Mesothelial cell of epicardium (in vitro differentiated cells): ENCODE measurements around the gene DIP2C. TPM values are rescaled to one million over a fixed set of nuclear protein-coding genes. Genes with fewer than 3 reads are reported as not detected.
A peak's percentile ranks its signal among the peaks of the same experiment; 100 is the strongest.

Source experiments
- DNase-seq, 2 experiments: peaks; one replicate each; pipeline ENCODE4 v3.0.0; 2021; ENCODE audit warnings: low spot score in 2 of 2; ENCODE audit not compliant: unreplicated experiment in 2 of 2
- H3K27ac Mint-ChIP-seq: 2 replicates; pipeline ENCODE4 v1.8.0; 2021; ENCODE audit warnings: mixed read lengths
- H3K27me3 Mint-ChIP-seq: 2 replicates; pipeline ENCODE4 v1.8.0; 2021; ENCODE audit warnings: low read depth, mixed read lengths
- H3K36me3 Mint-ChIP-seq: 2 replicates; pipeline ENCODE4 v1.8.0; 2021; ENCODE audit warnings: mixed read lengths
- H3K4me1 Mint-ChIP-seq: 2 replicates; pipeline ENCODE4 v1.8.0; 2021; ENCODE audit warnings: mixed read lengths
- H3K4me3 Mint-ChIP-seq: 2 replicates; pipeline ENCODE4 v1.8.0; 2021; ENCODE audit warnings: mild to moderate bottlenecking, moderate library complexity, mixed read lengths
- H3K9me3 Mint-ChIP-seq: 2 replicates; pipeline ENCODE4 v1.8.0; 2021; ENCODE audit warnings: mixed read lengths
- total RNA-seq: library from RNA; stranded (reverse); gene quantifications from 3 replicates; pipeline ENCODE4 v1.2.1, GENCODE V29; 2021
- TF ChIP-seq, protein P1 (sequence below): fragments of 200-600 bp; sonication (generic); IDR thresholded peaks from one replicate; pipeline ENCODE4 v1.5.0; 2021; ENCODE audit warnings: antibody characterized with exemption; ENCODE audit not compliant: unreplicated experiment

The DIP2C gene
- total RNA-seq, 1 donor from 2014 or later, result 30.3 TPM

DNA sequence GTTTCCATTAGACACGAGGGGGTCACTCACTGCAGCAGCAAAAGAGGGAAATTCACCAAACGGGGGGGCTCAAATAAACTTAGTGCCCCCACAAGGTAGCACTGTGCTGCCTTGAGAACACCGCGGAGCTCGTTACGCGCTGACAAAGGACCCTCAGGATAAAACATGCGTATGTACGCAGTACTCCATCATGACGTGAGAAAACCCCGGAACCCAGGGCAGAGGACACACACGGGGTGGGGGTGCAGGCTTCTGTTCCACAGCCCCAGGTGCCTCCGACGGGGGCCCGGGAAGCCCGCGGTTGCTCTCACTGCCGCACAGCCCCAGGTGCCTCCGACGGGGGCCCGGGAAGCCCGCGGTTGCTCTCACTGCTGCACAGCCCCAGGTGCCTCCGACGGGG, 321.8 kb downstream of the DIP2C start:
- H3K36me3 Mint-ChIP-seq, result peaks cover 30% of the 10 kb centered on the region
- H3K4me1 Mint-ChIP-seq, result peaks cover 44% of the 10 kb centered on the region
- H3K4me3 Mint-ChIP-seq, result no peak overlapping the region
- H3K9me3 Mint-ChIP-seq, result no peaks in the 10 kb centered on the region
- DNase-seq, result no peak
- no peak overlapping the region for H3K27ac Mint-ChIP-seq
- TF ChIP-seq, protein P1, sequence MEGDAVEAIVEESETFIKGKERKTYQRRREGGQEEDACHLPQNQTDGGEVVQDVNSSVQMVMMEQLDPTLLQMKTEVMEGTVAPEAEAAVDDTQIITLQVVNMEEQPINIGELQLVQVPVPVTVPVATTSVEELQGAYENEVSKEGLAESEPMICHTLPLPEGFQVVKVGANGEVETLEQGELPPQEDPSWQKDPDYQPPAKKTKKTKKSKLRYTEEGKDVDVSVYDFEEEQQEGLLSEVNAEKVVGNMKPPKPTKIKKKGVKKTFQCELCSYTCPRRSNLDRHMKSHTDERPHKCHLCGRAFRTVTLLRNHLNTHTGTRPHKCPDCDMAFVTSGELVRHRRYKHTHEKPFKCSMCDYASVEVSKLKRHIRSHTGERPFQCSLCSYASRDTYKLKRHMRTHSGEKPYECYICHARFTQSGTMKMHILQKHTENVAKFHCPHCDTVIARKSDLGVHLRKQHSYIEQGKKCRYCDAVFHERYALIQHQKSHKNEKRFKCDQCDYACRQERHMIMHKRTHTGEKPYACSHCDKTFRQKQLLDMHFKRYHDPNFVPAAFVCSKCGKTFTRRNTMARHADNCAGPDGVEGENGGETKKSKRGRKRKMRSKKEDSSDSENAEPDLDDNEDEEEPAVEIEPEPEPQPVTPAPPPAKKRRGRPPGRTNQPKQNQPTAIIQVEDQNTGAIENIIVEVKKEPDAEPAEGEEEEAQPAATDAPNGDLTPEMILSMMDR, result no peak
- H3K27me3 Mint-ChIP-seq, result no peaks in the 10 kb centered on the region

DNA sequence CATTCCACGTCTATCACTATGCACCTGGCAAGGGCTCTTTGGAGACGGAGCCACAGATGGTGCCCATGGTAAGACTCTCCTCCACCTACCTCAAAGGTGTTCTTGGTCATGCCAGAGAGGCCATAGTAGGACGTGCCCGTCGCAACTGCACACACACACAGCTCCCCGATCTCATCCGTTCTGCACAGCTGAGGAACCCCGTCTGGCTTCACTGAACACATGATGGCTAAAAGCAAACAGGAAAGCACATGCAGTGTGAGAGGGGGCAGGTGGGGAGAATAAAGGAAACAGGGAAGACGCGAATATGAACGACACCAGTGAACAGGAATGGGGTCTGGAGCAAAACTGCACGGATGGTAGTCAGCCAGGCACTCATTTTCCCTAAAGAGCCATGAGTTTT, 323.3 kb downstream of the DIP2C start:
- no peak for DNase-seq
- Mint-ChIP-seq H3K27ac (no peak overlapping the region), H3K4me3 (no peak overlapping the region), H3K27me3 (no peaks in the 10 kb centered on the region), H3K4me1 (peaks cover 40% of the 10 kb centered on the region), H3K9me3 (no peaks in the 10 kb centered on the region), H3K36me3 (peaks cover 44% of the 10 kb centered on the region)
- TF ChIP-seq, protein P1, result no peak

DNA sequence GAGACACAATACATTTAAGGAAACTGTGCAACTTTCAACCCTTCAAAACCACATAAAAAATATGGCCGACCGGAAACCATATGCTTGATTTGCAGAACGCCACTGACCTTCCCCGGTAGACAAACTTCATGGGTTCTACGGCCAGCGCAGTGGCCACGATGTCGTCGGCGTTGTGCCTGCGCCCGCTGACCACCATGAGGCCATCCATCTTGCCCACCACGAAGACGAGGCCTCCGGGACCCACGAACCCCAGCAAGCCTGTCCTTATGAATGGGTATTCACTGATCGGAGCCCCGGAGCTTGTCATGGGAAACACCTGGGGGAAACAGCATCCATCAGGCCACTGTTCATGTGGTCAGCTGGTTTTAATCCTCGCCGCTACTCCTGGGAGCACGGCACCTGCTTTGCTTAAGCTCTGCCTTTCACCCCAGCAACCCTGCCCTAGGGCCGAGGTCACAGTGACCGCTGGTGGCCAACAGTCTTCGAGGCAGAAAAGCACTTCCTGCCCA, 325.1 kb downstream of the DIP2C start:
- Mint-ChIP-seq H3K36me3 (peaks cover 49% of the 10 kb centered on the region), H3K27me3 (no peaks in the 10 kb centered on the region), H3K4me3 (no peak overlapping the region), H3K4me1 (peaks cover 22% of the 10 kb centered on the region), H3K27ac (no peak overlapping the region), H3K9me3 (no peaks in the 10 kb centered on the region)
- DNase-seq, result no peak
- TF ChIP-seq, protein P1, result no peak

DNA sequence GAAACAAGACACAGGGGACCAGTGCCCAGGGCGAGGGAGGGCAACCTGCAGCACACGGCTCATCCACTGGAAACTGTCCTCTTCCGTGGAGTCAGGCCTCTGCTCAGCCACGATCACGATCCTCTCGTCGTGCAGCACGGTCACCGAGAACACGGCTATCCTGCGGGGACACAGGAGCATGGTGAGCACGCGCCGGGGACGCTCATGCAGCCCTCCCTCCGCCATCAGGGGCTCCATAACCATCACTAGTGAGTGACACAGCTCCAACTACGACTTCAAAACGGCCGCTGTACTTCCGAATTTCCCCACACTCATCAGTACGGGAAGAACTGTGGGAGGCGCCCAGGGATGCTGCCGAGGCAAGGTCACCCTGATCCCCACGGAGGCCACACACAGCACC, 326.3 kb downstream of the DIP2C start:
- Mint-ChIP-seq H3K9me3 (no peaks in the 10 kb centered on the region), H3K27ac (no peak overlapping the region), H3K4me3 (no peak overlapping the region), H3K27me3 (no peaks in the 10 kb centered on the region), H3K36me3 (peaks cover 54% of the 10 kb centered on the region), H3K4me1 (peaks cover 14% of the 10 kb centered on the region)
- DNase-seq, result no peak
- TF ChIP-seq, protein P1, result no peak

DNA sequence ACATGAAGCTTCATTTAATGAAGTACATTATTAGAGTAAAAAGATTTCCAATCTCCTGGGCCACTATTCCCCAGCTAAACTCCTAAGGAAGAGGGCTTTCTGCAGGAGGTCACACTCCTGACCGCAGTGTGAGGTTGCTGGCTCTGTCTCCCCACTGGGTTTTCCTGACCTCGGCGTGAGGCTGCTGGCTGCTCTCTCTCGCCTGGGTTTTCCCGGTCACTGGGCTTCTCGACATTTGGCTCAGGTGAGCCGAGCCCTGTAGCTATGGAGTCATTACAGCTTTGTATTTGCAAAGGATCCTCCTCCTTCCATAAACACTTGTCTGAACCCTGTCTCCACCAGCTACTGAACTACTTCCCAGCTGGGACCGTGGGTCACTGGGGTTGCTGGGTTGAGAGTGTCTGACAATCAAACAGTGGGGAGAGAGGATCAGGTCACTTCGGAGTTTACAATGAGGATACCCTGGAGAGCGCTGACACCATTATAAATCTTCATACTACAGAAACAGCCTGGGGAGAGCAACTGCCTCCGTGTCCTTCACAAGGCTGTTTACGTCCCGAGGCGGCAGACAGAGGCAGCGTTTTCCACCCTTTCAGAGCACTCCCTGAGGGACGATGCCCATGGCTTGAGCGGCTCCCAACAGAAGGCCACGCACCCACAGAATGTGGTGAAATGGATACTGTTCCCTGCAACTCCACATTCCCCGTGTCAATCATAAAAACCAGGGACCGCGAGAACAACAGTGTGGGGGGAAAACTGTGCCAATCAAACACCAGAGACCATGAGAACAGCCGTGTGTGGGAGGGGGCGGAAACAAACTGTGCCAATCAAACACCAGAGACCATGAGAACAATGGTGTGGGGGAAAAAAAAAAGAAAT, 328.0 kb downstream of the DIP2C start:
- Mint-ChIP-seq H3K27ac (peak overlapping the region; percentile 49), H3K36me3 (peaks cover 57% of the 10 kb centered on the region)
- TF ChIP-seq, protein P1, result no peak

More for the DNA sequence above, 328.0 kb downstream of the DIP2C start:
- H3K4me3 Mint-ChIP-seq, result no peak overlapping the region
- no peak for DNase-seq
- H3K9me3 Mint-ChIP-seq, result no peaks in the 10 kb centered on the region
- H3K4me1 Mint-ChIP-seq, result peaks cover 10% of the 10 kb centered on the region
- H3K27me3 Mint-ChIP-seq, result no peaks in the 10 kb centered on the region
